Inflammatory macrophage (primary cell): Measurements from ENCODE around the gene NSG1.
"Not testable (repeated sequence)": the region's sequence is repeated elsewhere in the genome, so short reads cannot be mapped to it uniquely, and the experiment has no call there.

ENCODE experiments used
- DNase-seq, 2 donors: peaks; one replicate each; pipeline ENCODE4 v3.0.0-alpha.2; 2020 to 2022

NSG1 gene

GRCh38 chr4:4437798-4438470, 51.0 kb downstream of the NSG1 start:
- no peak for DNase-seq

GRCh38 chr4:4438891-4439290, 52.0 kb downstream of the NSG1 start:
- DNase-seq = no peak

- no peak for DNase-seq
These were observed 52.9 kb downstream of the NSG1 start for GRCh38 chr4:4439782-4440181.

- no peak for DNase-seq
These were observed 53.6 kb downstream of the NSG1 start for GRCh38 chr4:4440333-4441061.

GRCh38 chr4:4443821-4444220, 56.9 kb downstream of the NSG1 start:
- DNase-seq = no peak

GRCh38 chr4:4446434-4446833, 59.5 kb downstream of the NSG1 start:
- no peak for DNase-seq

GRCh38 chr4:4455210-4455865, 68.4 kb downstream of the NSG1 start:
- no peak for DNase-seq

GRCh38 chr4:4456351-4456750, 69.4 kb downstream of the NSG1 start:
- no peak for DNase-seq

- no peak for DNase-seq
These were observed 70.1 kb downstream of the NSG1 start for GRCh38 chr4:4456816-4457578.

- no peak for DNase-seq
These were observed 71.1 kb downstream of the NSG1 start for GRCh38 chr4:4457803-4458553.

GRCh38 chr4:4459181-4459580, 72.3 kb downstream of the NSG1 start:
- DNase-seq = no peak

- no peak for DNase-seq
These were observed 73.9 kb downstream of the NSG1 start for GRCh38 chr4:4460759-4461158.

GRCh38 chr4:4461178-4461577, 74.3 kb downstream of the NSG1 start:
- no peak for DNase-seq

- DNase-seq = no peak
These were observed 74.9 kb downstream of the NSG1 start for GRCh38 chr4:4461850-4462249.

- no peak for DNase-seq
These were observed 76.1 kb downstream of the NSG1 start for GRCh38 chr4:4462970-4463369.

- not testable (repeated sequence) for DNase-seq
These were observed 78.3 kb downstream of the NSG1 start for GRCh38 chr4:4465238-4465637.
